CD4-positive, alpha-beta T cell treated with Interleukin-2 at 100 ng/mL for 4 hours (primary cell): Measurements from ENCODE around the gene NUDT14.

Experiments
- DNase-seq: peaks from one replicate; pipeline ENCODE4 v3.0.0-alpha.2; 2020; ENCODE audit warnings: low spot score

The NUDT14 gene

DNA sequence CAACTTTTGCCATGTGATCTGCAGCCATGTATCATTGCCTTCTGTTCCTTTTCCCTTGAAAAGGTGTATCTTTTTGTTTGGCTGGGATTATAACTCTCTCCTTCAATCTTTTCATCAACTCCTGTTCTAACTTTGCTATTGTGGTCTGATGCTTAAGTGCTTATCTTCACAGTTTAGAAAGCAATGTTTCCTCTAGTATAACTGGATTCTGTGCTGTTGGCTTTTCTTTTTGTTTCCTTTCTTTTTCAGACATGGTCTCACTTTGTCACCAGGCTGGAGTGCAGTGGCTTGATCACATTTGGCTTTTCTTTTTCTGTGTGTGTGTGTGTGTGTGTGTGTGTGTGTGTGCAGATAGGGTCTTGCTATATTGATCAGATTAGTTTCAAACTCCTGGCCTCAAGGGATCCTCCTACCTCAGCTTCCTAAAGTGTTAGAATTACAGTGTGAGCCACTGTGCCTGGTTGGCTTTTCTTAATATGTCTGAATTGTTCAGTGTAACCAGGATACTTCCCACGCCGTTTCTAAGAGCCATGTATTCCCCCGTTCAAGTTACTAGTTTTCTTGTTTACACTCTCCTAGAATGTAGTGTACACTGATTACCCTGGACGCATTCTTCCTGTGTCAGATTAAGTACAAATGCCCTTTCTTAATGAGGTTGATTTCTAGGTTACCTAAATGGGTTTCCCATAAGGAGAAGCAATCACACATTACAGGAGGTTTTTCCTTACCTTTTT lies 48.0 kb downstream of the NUDT14 start:
- no peak for DNase-seq

- DNase-seq = no peak
Observed at GRCh38 chr14:105131241-105131640, 49.9 kb downstream of the NUDT14 start.

DNA sequence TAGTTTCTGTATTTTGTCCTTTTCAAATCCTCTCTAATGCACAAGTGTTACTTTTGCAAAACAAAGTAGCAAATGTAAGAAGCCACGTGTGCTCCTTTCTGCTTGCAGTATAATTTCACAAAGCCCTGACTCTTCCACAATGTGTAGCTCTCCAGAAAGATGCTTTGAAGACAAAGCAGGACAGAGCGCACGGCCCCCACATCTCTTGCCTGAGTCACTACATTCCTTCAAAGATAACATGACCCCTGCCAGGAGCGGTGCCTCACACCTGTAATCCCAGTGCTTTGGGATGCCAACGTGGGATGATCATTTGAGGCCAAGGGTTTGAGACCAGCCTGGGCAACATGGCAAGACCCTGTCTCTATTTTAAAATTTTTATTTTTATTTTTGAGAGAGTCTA lies 53.1 kb downstream of the NUDT14 start:
- no peak for DNase-seq

GRCh38 chr14:105126981-105127329 lies 54.2 kb downstream of the NUDT14 start:
- no peak for DNase-seq

DNA sequence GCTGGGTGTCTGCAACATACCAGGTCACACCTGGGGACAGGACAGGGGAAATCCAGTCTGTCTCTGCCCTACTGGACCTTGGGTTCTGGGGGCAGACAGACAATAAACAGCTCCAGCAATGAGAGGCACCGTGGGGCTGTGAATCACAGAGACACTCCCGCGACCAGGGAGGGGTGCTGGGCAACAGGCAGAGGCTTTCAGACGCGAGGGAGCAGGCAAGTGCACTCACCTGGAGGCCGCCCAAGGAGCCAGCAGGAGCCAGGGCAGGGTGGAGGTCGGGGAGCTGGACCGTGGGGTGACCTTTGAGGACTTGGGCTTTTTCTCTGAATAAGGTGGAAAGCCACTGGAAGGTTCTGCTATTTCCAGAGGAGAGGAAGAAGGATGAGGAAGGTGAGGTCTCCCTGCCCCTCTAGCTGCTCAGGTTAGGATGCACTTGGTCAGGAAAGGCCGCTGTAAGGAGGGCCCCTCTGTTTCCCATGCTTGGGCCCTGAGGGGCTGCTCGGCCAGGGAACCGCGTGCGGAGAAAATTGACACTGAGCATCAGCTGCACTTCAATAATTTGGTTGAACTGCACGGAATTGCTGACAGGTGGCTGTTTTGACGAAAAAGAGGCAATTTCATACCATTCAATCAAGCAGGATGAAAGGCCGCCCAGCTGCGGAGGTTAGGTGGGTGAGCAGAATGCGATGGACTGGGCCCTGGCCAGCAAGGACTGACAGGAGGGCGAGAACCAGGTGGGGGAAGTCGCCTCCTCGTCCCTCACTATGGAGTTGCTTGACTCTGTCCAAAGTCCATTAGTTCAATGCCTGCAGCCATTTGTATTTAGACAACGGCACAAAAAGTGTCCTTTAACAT lies 54.8 kb downstream of the NUDT14 start:
- no peak for DNase-seq

DNA sequence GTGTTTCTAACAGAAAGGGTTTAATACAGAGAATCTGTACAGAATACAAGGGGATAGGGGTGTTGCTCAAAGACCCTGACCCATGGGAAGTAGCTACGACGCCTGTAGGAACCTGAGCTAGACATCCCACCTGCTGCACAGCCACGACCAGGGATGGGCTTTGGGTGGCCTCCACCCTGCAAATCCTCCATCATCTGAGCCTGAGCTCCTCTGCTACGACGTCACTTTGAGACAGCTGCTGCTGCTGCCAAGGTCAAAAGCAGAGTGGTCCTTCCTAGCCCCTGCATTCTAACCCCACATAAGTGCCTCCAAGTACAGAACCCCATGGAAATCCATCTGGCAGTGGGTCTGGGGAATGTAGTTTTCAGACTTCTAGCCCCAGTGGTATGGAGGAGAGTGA lies 56.3 kb downstream of the NUDT14 start:
- DNase-seq = no peak

GRCh38 chr14:105123981-105124765 lies 56.9 kb downstream of the NUDT14 start:
- DNase-seq = no peak

DNA sequence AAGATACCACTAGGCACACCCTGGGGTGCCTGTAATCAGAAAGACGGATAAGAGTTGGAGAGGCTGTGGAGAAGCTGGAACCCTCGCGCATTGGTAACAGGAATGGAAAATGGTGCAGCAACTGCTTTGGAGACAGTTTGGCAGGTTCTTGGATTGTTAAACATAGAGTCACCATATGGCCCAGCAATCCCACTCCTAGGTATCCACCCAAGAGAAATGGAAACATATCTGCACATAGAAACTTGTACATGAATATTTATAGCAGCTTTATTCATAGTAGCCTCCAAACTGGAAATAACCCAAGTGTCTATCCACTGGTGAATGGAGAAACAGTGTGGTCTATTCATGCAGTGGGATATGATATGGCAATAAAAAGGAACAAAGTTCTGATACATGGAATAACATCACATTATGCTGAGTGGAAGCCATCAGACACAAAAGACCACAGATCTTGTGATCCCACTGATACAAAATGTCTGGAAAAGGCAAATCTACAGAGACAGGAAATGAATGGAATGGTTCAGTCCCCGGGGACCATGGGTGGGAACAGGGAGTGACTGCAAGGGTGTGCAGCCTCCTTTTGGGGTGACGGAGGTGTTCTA lies 57.9 kb downstream of the NUDT14 start:
- DNase-seq = no peak
